Smooth muscle cell of the brain vasculature (primary cell): ENCODE results near the gene PAK5.

Source experiments
- DNase-seq: peaks from one replicate; pipeline ENCODE4 v3.0.0-alpha.2; 2012; ENCODE audit warnings: low read depth, low spot score

The PAK5 gene

GRCh38 chr20:9498322-9498721, 340.6 kb downstream of the PAK5 start:
- DNase-seq: no peak

GRCh38 chr20:9496155-9496554, 342.7 kb downstream of the PAK5 start:
- DNase-seq: no peak

GRCh38 chr20:9495701-9496100, 343.2 kb downstream of the PAK5 start:
- no peak for DNase-seq

- no peak for DNase-seq
Observed at GRCh38 chr20:9493803-9494202, 345.1 kb downstream of the PAK5 start.

GRCh38 chr20:9492067-9492466, 346.8 kb downstream of the PAK5 start:
- DNase-seq: no peak

- DNase-seq: no peak
Observed at GRCh38 chr20:9491324-9491723, 347.6 kb downstream of the PAK5 start.

- DNase-seq: no peak
Observed at GRCh38 chr20:9490631-9491030, 348.2 kb downstream of the PAK5 start.

- DNase-seq: no peak
Observed at GRCh38 chr20:9490161-9490560, 348.7 kb downstream of the PAK5 start.

GRCh38 chr20:9488063-9488462, 350.8 kb downstream of the PAK5 start:
- no peak for DNase-seq
